Endodermal cell (in vitro differentiated cells): ENCODE results near the gene LRRN3. TPM values are rescaled to one million over a fixed set of nuclear protein-coding genes. Genes with fewer than 3 reads are reported as not detected.

Experiments
- DNase-seq: peaks from one replicate; pipeline ENCODE4 v3.0.0-alpha.2; 2017
- H3K27ac ChIP-seq: 2 replicates; pipeline ENCODE4 v1.5.1; 2013; ENCODE audit warnings: mild to moderate bottlenecking, low read depth, low read length, moderate library complexity
- H3K27me3 ChIP-seq: 2 replicates; pipeline ENCODE4 v1.6.1; 2013; ENCODE audit warnings: mild to moderate bottlenecking, low read length, moderate library complexity; ENCODE audit not compliant: insufficient read depth, control insufficient read depth, poor library complexity, severe bottlenecking
- H3K36me3 ChIP-seq: 2 replicates; pipeline ENCODE4 v1.7.0; 2013; ENCODE audit warnings: mild to moderate bottlenecking, low read length, moderate library complexity; ENCODE audit not compliant: control insufficient read depth, insufficient read depth
- H3K4me1 ChIP-seq: one replicate; pipeline ENCODE4 v1.7.0; 2013; ENCODE audit warnings: low read length; ENCODE audit not compliant: control insufficient read depth, insufficient read depth
- H3K4me3 ChIP-seq: 2 replicates; pipeline ENCODE4 v1.5.1; 2013; ENCODE audit warnings: mild to moderate bottlenecking, low read length, moderate library complexity
- H3K9ac ChIP-seq: 2 replicates; pipeline ENCODE4 v1.6.1; 2013; ENCODE audit warnings: mild to moderate bottlenecking, low read length, moderate library complexity; ENCODE audit not compliant: poor library complexity, severe bottlenecking; ENCODE audit errors: extremely low read depth
- H3K9me3 ChIP-seq: 2 replicates; pipeline ENCODE4 v1.6.1; 2013; ENCODE audit warnings: mild to moderate bottlenecking, low read length, moderate library complexity; ENCODE audit not compliant: control insufficient read depth
- H3K27ac Mint-ChIP-seq: 2 replicates; pipeline ENCODE4 v1.8.0; 2020; ENCODE audit warnings: mixed read lengths
- H3K27me3 Mint-ChIP-seq: 2 replicates; pipeline ENCODE4 v1.8.0; 2021; ENCODE audit warnings: mild to moderate bottlenecking, mixed read lengths; ENCODE audit not compliant: insufficient read depth
- H3K36me3 Mint-ChIP-seq: 2 replicates; pipeline ENCODE4 v1.8.0; 2020; ENCODE audit warnings: low read depth, mixed read lengths
- H3K4me1 Mint-ChIP-seq: 2 replicates; pipeline ENCODE4 v1.8.0; 2020; ENCODE audit warnings: mixed read lengths
- H3K4me3 Mint-ChIP-seq: 2 replicates; pipeline ENCODE4 v1.8.0; 2020; ENCODE audit warnings: mild to moderate bottlenecking, moderate library complexity, mixed read lengths
- H3K9me3 Mint-ChIP-seq: 2 replicates; pipeline ENCODE4 v1.8.0; 2020; ENCODE audit warnings: mild to moderate bottlenecking, mixed read lengths
- WGBS, 2 experiments: methylation state at CpG; one replicate each; pipeline versions ENCODE4 v1.1.5 to v1.1.7; 2013; ENCODE audit warnings: missing lambda C conversion rate in 2 of 2, mixed read lengths in 1 of 2; ENCODE audit not compliant: insufficient coverage in 1 of 2, insufficient read length in 1 of 2; 5-methylcytosine and 5-hydroxymethylcytosine counted together
- total RNA-seq, 2 donors: library from RNA; stranded (reverse); fragmentation: NEBNext Ultra II Directional in 1 of 2; extraction: Animal tissue kit (Norgen Biotek cat#: 25700) in 1 of 2; gene quantifications; 2 replicates in 1 of 2; 3 replicates in 1 of 2; pipeline ENCODE4 v1.2.1, GENCODE V29; 2021
- TF ChIP-seq, protein P1 (sequence below): fragments of 200-600 bp; sonication (generic); conservative IDR thresholded peaks from 2 replicates; pipeline ENCODE4 v1.5.0; 2021; ENCODE audit warnings: antibody characterized with exemption, mild to moderate bottlenecking

Gene LRRN3
- total RNA-seq, 2 donors from 2014 or later = 1.3 TPM; not detected in 1

DNA sequence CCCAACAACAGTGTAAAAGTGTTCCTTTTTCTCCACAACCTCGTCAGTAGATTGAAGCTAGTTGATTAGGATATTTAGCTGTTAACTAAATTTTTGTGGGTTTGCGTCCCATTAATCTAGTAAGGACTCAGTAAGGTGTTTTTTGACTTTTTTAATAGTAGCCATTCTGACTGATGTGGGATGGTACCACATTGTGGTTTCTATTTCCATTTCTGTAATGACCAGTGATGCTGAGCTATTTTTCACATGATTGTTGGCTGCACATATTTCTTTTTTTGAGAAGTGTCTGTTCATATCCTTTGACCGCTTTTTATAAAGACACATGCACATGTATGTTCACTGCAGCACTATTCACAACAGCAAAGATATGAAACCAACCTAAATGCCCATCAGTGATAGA, 5.6 kb upstream of the LRRN3 start:
- Mint-ChIP-seq H3K4me1 (peaks cover 8% of the 10 kb centered on the region), H3K36me3 (no peaks in the 10 kb centered on the region), H3K27ac (no peak overlapping the region), H3K4me3 (no peak overlapping the region), H3K9me3 (no peaks in the 10 kb centered on the region), H3K27me3 (no peaks in the 10 kb centered on the region)
- TF ChIP-seq, protein P1, sequence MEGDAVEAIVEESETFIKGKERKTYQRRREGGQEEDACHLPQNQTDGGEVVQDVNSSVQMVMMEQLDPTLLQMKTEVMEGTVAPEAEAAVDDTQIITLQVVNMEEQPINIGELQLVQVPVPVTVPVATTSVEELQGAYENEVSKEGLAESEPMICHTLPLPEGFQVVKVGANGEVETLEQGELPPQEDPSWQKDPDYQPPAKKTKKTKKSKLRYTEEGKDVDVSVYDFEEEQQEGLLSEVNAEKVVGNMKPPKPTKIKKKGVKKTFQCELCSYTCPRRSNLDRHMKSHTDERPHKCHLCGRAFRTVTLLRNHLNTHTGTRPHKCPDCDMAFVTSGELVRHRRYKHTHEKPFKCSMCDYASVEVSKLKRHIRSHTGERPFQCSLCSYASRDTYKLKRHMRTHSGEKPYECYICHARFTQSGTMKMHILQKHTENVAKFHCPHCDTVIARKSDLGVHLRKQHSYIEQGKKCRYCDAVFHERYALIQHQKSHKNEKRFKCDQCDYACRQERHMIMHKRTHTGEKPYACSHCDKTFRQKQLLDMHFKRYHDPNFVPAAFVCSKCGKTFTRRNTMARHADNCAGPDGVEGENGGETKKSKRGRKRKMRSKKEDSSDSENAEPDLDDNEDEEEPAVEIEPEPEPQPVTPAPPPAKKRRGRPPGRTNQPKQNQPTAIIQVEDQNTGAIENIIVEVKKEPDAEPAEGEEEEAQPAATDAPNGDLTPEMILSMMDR = no peak
- Histone ChIP-seq H3K36me3 (no peaks in the 10 kb centered on the region), H3K9ac (no peak overlapping the region), H3K27me3 (no peaks in the 10 kb centered on the region), H3K27ac (no peak overlapping the region), H3K9me3 (no peaks in the 10 kb centered on the region), H3K4me3 (no peak overlapping the region), H3K4me1 (no peaks in the 10 kb centered on the region)
- 91 to 100% methylated on average over 1 to 3 of the region's 3 CpGs for WGBS, 2 experiments
- DNase-seq = no peak

DNA sequence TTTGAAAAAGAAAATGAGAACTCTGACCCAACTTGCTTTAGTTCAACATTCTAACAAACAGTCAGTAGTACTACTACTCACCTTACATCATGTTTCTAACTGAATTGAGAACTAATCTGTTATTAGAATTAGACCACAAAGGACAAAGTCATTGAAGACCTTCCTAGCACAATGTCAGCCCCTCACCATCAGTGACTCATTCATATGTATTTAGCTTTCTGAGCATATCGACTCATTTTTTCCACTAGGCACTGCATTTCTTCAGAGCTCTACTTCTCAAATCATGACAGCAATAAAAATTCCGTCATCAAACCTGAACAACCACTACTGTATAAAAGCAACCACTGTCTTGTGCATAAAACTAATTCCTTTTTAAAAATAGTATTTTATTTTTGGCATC, 4.4 kb upstream of the LRRN3 start:
- Histone ChIP-seq H3K9me3 (no peaks in the 10 kb centered on the region), H3K27me3 (no peaks in the 10 kb centered on the region), H3K9ac (no peak overlapping the region), H3K36me3 (no peaks in the 10 kb centered on the region), H3K4me3 (no peak overlapping the region), H3K27ac (no peak overlapping the region), H3K4me1 (no peaks in the 10 kb centered on the region)
- WGBS, 2 experiments = 83 to 95% methylated on average over 1 to 2 of the region's 2 CpGs
- Mint-ChIP-seq H3K4me3 (no peak overlapping the region), H3K9me3 (no peaks in the 10 kb centered on the region), H3K27ac (no peak overlapping the region), H3K27me3 (no peaks in the 10 kb centered on the region), H3K4me1 (peaks cover 18% of the 10 kb centered on the region), H3K36me3 (no peaks in the 10 kb centered on the region)
- TF ChIP-seq, protein P1 = no peak
- DNase-seq = no peak

DNA sequence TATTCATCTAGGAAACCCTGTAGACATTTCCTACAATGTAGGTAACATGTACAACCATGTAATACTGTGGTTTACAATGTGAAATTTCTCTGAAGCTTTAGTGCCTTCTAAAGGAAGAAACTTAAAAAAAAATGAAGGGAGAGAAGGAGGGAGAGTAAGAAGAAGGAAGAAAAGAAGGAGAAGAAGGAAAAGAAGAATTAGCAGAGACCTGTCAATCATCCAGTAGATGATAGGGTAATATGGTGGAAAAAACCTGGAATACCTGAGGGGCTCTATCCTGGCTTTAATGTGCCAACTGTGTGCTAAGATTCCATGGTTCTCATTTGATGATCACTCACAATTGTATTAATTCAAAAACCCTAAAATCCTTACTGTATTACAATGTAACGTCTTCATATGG, 2.6 kb upstream of the LRRN3 start:
- no peaks in the 10 kb centered on the region for H3K27me3 ChIP-seq
- no peaks in the 10 kb centered on the region for H3K36me3 ChIP-seq
- H3K9me3 ChIP-seq = no peaks in the 10 kb centered on the region
- Mint-ChIP-seq H3K36me3 (no peaks in the 10 kb centered on the region), H3K27me3 (no peaks in the 10 kb centered on the region), H3K4me1 (peaks cover 27% of the 10 kb centered on the region), H3K9me3 (no peaks in the 10 kb centered on the region), H3K27ac (no peak overlapping the region), H3K4me3 (no peak overlapping the region)
- DNase-seq = no peak
- H3K27ac ChIP-seq = no peak overlapping the region
- WGBS, 2 experiments = 100% methylated on average over 1 of the region's 1 CpG; no CpG with 5 or more reads in 1 of the 2 experiments
- no peak overlapping the region for H3K4me3 ChIP-seq
- TF ChIP-seq, protein P1 = no peak
- H3K9ac ChIP-seq = no peak overlapping the region
- H3K4me1 ChIP-seq = peaks cover 9% of the 10 kb centered on the region
